Lung (tissue), 12 donors: ENCODE results near the gene HFE. TPM values are rescaled to one million over a fixed set of nuclear protein-coding genes. Genes with fewer than 3 reads are reported as not detected.

Source experiments
- ATAC-seq: fragments of 200-7000 bp; cut with Tn5 transposase; one replicate; pipeline ENCODE4 v1.9.1; 2020; ENCODE audit warnings: moderate number of reproducible peaks; ENCODE audit not compliant: insufficient read depth, low FRiP score
- DNase-seq, 3 donors: peaks; one replicate each; pipeline ENCODE4 v3.0.0-alpha.2; 2013 to 2017
- H3K27ac ChIP-seq, 2 donors: one replicate each; pipeline ENCODE4 v1.5.1; 2013; ENCODE audit warnings: mild to moderate bottlenecking in 2 of 2, moderate library complexity in 2 of 2, control low read depth in 1 of 2, inconsistent platforms in 1 of 2, low read depth in 1 of 2, low read length in 1 of 2
- H3K27me3 ChIP-seq, 3 donors: one replicate each; pipeline ENCODE4 v1.5.1; 2013; ENCODE audit warnings: low read length in 2 of 3; ENCODE audit not compliant: control insufficient read depth in 3 of 3, insufficient read depth in 3 of 3
- H3K36me3 ChIP-seq, 4 donors: one replicate each; pipeline ENCODE4 v1.5.1; 2013; ENCODE audit warnings: low read length in 4 of 4, mild to moderate bottlenecking in 1 of 4, moderate library complexity in 1 of 4; ENCODE audit not compliant: control insufficient read depth in 4 of 4, insufficient read depth in 4 of 4
- H3K4me1 ChIP-seq, 5 donors: one replicate each; pipeline ENCODE4 v1.5.1; 2013; ENCODE audit warnings: low read length in 5 of 5, mild to moderate bottlenecking in 2 of 5, moderate library complexity in 1 of 5; ENCODE audit not compliant: control insufficient read depth in 5 of 5, insufficient read depth in 5 of 5
- H3K4me3 ChIP-seq: one replicate; pipeline ENCODE4 v1.5.1; 2013; ENCODE audit warnings: mild to moderate bottlenecking, control low read depth, moderate library complexity
- H3K9ac ChIP-seq, 2 donors: one replicate each; pipeline ENCODE4 v1.5.1; 2013; ENCODE audit warnings: low read length in 2 of 2, control low read depth in 1 of 2; ENCODE audit not compliant: insufficient read depth in 1 of 2
- H3K9me3 ChIP-seq, 4 donors: one replicate each; pipeline ENCODE4 v1.5.1; 2013; ENCODE audit warnings: low read length in 3 of 4, mild to moderate bottlenecking in 1 of 4, moderate library complexity in 1 of 4; ENCODE audit not compliant: control insufficient read depth in 4 of 4, insufficient read depth in 3 of 4
- WGBS, 2 donors: extraction: QIAGEN DNeasy Blood & Tissue Kit; methylation state at CpG; one replicate each; pipeline ENCODE4 v1.1.7; 2013; 5-methylcytosine and 5-hydroxymethylcytosine counted together
- polyA plus RNA-seq, 2 donors: library from polyadenylated mRNA; stranded (reverse); fragments of 200-250 nt; gene quantifications; one replicate each; pipeline ENCODE4 v1.2.1, GENCODE V29; 2013
- total RNA-seq, 2 donors: library from RNA; depleted of rRNA in 1 of 2; stranded (reverse); fragments of >200 nt in 1 of 2; gene quantifications; one replicate each; pipeline ENCODE4 v1.2.1, GENCODE V29; 2014 to 2021
- TF ChIP-seq, protein P1 (sequence below): IDR thresholded peaks from 2 replicates; pipeline ENCODE4 v1.5.1; 2012; ENCODE audit warnings: mild to moderate bottlenecking; ENCODE audit errors: control extremely low read depth, extremely low read depth
- donor health status: control.
- donor health status: control.
- donor health status: Bipolar disorder and iron deficiency.
- donor health status: healthy.
- donor health status: DM: yes; HTN: yes; CAD: no.

HFE gene
- total and polyA plus RNA-seq, 4 donors = 3.1 to 10.7 (median 7.0) TPM

DNA sequence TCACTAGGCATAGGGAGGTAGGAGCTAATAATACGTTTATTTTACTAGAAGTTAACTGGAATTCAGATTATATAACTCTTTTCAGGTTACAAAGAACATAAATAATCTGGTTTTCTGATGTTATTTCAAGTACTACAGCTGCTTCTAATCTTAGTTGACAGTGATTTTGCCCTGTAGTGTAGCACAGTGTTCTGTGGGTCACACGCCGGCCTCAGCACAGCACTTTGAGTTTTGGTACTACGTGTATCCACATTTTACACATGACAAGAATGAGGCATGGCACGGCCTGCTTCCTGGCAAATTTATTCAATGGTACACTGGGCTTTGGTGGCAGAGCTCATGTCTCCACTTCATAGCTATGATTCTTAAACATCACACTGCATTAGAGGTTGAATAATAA is 1.1 kb downstream of the HFE start:
- H3K36me3 ChIP-seq = no peaks in the 10 kb centered on the region
- 53 to 82% methylated on average over 5 of the region's 5 CpGs for WGBS, 2 donors
- peak overlapping the region in 1 of 2 donors; percentile 46 for H3K27ac ChIP-seq
- DNase-seq (peak in 2 of 3 donors; percentile 61), ATAC-seq (no peak)
- TF ChIP-seq, protein P1, sequence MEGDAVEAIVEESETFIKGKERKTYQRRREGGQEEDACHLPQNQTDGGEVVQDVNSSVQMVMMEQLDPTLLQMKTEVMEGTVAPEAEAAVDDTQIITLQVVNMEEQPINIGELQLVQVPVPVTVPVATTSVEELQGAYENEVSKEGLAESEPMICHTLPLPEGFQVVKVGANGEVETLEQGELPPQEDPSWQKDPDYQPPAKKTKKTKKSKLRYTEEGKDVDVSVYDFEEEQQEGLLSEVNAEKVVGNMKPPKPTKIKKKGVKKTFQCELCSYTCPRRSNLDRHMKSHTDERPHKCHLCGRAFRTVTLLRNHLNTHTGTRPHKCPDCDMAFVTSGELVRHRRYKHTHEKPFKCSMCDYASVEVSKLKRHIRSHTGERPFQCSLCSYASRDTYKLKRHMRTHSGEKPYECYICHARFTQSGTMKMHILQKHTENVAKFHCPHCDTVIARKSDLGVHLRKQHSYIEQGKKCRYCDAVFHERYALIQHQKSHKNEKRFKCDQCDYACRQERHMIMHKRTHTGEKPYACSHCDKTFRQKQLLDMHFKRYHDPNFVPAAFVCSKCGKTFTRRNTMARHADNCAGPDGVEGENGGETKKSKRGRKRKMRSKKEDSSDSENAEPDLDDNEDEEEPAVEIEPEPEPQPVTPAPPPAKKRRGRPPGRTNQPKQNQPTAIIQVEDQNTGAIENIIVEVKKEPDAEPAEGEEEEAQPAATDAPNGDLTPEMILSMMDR = no peak
- peak overlapping the region; percentile 93 to 94 for H3K9ac ChIP-seq
- H3K9me3 ChIP-seq = no peaks in the 10 kb centered on the region
- H3K27me3 ChIP-seq = no peaks in the 10 kb centered on the region
- no peak overlapping the region for H3K4me3 ChIP-seq
- H3K4me1 ChIP-seq = peaks cover 5 to 18% (median 6%) of the 10 kb centered on the region in 5 donors

GRCh38 chr6:26089272-26089671 is 2.0 kb downstream of the HFE start:
- no peak for ATAC-seq
- H3K27ac ChIP-seq = no peak overlapping the region
- 76 to 79% methylated on average over 2 of the region's 2 CpGs for WGBS, 2 donors

DNA sequence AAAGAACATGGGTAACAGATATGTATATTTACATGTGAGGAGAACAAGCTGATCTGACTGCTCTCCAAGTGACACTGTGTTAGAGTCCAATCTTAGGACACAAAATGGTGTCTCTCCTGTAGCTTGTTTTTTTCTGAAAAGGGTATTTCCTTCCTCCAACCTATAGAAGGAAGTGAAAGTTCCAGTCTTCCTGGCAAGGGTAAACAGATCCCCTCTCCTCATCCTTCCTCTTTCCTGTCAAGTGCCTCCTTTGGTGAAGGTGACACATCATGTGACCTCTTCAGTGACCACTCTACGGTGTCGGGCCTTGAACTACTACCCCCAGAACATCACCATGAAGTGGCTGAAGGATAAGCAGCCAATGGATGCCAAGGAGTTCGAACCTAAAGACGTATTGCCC is 5.2 kb downstream of the HFE start:
- H3K9ac ChIP-seq = no peak overlapping the region
- no peaks in the 10 kb centered on the region for H3K36me3 ChIP-seq
- ATAC-seq = no peak
- TF ChIP-seq, protein P1 = no peak
- no peak overlapping the region for H3K4me3 ChIP-seq
- no peaks in the 10 kb centered on the region for H3K9me3 ChIP-seq
- no peak for DNase-seq
- H3K4me1 ChIP-seq = peaks cover 5 to 12% (median 6%) of the 10 kb centered on the region in 5 donors
- H3K27ac ChIP-seq = no peak overlapping the region
- no peaks in the 10 kb centered on the region for H3K27me3 ChIP-seq
- 69 to 70% methylated on average over 4 of the region's 4 CpGs for WGBS, 2 donors

More at GRCh38 chr6:26089272-26089671, 2.0 kb downstream of the HFE start:
- Histone ChIP-seq H3K9ac (no peak overlapping the region), H3K9me3 (no peaks in the 10 kb centered on the region), H3K36me3 (no peaks in the 10 kb centered on the region), H3K27me3 (no peaks in the 10 kb centered on the region), H3K4me3 (no peak overlapping the region), H3K4me1 (peaks cover 5 to 18% (median 6%) of the 10 kb centered on the region in 5 donors)
- no peak for DNase-seq
- TF ChIP-seq, protein P1 = no peak

- Histone ChIP-seq H3K9me3 (no peaks in the 10 kb centered on the region), H3K27me3 (no peaks in the 10 kb centered on the region), H3K4me1 (peaks cover 0 to 5% (median 0%) of the 10 kb centered on the region in 5 donors), H3K9ac (no peak overlapping the region), H3K4me3 (no peak overlapping the region), H3K27ac (no peak overlapping the region), H3K36me3 (no peaks in the 10 kb centered on the region)
- TF ChIP-seq, protein P1 = no peak
- WGBS, 2 donors = 66 to 79% methylated on average over 5 of the region's 5 CpGs
- DNase-seq (no peak), ATAC-seq (no peak)
Observed at GRCh38 chr6:26094036-26094435, 6.8 kb downstream of the HFE start.
